Measurements from ENCODE around the gene NT5E.

Gene NT5E

DNA sequence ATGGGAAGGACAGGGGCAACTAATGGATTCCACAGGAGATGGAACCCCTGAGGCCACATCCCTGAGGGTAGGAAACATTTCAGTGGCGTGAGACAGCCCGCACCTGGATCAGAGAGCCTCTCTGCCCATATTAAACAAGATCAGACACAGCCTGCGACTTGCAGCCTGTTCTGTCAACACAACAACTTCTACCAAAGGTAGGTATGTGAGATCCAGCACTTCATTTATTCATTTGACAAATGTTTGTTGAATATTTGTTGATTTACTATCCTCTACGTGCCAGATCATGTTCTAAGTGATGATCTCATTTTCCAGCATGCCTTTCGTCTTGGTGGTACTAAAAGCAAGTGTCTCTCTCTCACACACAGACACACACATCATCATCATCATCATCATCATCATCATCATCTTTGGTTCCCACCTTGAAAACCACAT, 43.2 kb upstream of the NT5E start:
- Histone ChIP-seq H3K9ac (ENCODE audit: low read depth, low read length) (peak overlapping the region; percentile 84), H3K9me3 (replicated peaks; ENCODE audit: low read length) (no peaks in the 10 kb centered on the region), H3K27me3 (ENCODE audit: control insufficient read depth, insufficient read depth, low read length) (no peaks in the 10 kb centered on the region), H3K4me1 (ENCODE audit: control insufficient read depth, insufficient read depth, low read length) (peaks cover 53% of the 10 kb centered on the region), H3K36me3 (ENCODE audit: insufficient read depth, low read length) (no peaks in the 10 kb centered on the region), H3K4me2 (ENCODE audit: low read length) (no peak overlapping the region), H3K4me3 (ENCODE audit: low read length) (no peak overlapping the region)

DNA sequence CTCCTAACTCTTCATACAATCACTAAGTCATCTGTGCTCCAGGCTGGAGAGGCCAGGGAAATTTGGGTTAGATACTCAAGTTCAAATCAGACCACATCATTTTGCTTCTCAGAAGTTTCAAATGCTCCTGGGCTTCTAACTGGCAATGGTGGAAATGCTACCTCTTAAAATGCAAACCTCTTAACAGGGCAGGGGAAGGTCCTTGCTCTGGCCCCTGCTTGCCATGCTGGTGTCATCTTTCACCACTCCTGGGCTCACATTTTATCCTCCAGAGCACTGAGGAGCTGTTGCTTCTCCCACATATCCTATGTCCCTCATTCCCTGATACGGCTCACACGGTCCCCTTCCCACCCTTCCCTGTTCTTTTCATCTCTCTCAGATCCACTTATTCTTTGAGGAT, 41.8 kb upstream of the NT5E start:
- H3K4me3 ChIP-seq (ENCODE audit: low read length), result no peak overlapping the region
- no peak overlapping the region for H3K4me2 ChIP-seq (ENCODE audit: low read length)
- no peaks in the 10 kb centered on the region for H3K36me3 ChIP-seq (ENCODE audit: insufficient read depth, low read length)
- H3K27me3 ChIP-seq (ENCODE audit: control insufficient read depth, insufficient read depth, low read length), result no peaks in the 10 kb centered on the region
- no peak overlapping the region for H3K9ac ChIP-seq (ENCODE audit: low read depth, low read length)
- H3K9me3 ChIP-seq (replicated peaks; ENCODE audit: low read length), result no peaks in the 10 kb centered on the region
- H3K4me1 ChIP-seq (ENCODE audit: control insufficient read depth, insufficient read depth, low read length), result peaks cover 40% of the 10 kb centered on the region

DNA sequence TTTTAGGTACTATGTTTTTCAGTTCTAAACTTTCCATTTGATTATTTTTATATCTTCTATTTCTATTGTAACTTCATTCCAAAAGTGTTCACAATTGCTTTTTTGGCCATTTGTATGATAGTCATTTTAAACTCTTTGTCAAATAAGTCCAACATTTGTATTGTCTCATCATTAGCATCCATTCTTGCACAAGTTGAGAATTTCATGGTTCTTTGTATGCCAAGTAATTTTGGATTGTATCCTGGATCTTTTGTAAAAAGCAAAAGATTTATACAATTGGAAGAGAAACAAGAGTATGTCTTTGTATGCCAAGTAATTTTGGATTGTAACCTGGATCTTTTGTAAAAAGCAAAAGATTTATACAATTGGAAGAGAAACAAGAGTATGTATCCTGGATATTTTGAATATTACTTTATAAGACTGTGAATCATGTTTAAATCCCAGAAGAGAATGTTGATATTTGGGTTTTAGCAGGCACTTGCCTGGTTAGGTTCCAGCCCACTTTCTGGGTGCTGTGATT, 36.9 kb upstream of the NT5E start:
- no peaks in the 10 kb centered on the region for H3K9me3 ChIP-seq (replicated peaks; ENCODE audit: low read length)
- peaks cover 15% of the 10 kb centered on the region for H3K4me1 ChIP-seq (ENCODE audit: control insufficient read depth, insufficient read depth, low read length)
- H3K4me3 ChIP-seq (ENCODE audit: low read length), result no peak overlapping the region
- no peaks in the 10 kb centered on the region for H3K27me3 ChIP-seq (ENCODE audit: control insufficient read depth, insufficient read depth, low read length)
- no peaks in the 10 kb centered on the region for H3K36me3 ChIP-seq (ENCODE audit: insufficient read depth, low read length)
- H3K9ac ChIP-seq (ENCODE audit: low read depth, low read length), result no peak overlapping the region
- H3K4me2 ChIP-seq (ENCODE audit: low read length), result no peak overlapping the region

DNA sequence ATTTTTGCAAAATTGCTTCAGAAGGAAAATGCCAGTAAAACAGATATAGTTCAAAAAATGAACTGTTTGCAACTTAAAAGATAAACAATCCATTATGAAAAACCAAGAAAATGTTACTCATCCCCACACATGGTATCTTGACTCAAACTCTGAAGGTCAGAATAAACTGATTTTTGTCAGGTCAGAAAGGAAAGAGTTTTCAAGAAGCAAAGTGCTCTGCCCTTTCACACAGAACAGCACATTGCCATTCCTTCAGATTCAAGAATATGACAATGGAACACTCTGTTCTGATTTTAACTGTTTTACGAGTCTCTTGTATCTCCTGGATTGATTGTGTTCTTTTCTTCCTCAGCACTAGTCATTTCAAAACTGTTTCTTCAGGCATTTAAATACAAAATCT, 33.8 kb upstream of the NT5E start:
- no peaks in the 10 kb centered on the region for H3K36me3 ChIP-seq (ENCODE audit: insufficient read depth, low read length)
- H3K4me1 ChIP-seq (ENCODE audit: control insufficient read depth, insufficient read depth, low read length), result peaks cover 43% of the 10 kb centered on the region
- peak overlapping the region; percentile 4 for H3K4me2 ChIP-seq (ENCODE audit: low read length)
- H3K27me3 ChIP-seq (ENCODE audit: control insufficient read depth, insufficient read depth, low read length), result no peaks in the 10 kb centered on the region
- no peak overlapping the region for H3K4me3 ChIP-seq (ENCODE audit: low read length)
- peak overlapping the region; percentile 8 for H3K9ac ChIP-seq (ENCODE audit: low read depth, low read length)
- H3K9me3 ChIP-seq (replicated peaks; ENCODE audit: low read length), result no peaks in the 10 kb centered on the region

DNA sequence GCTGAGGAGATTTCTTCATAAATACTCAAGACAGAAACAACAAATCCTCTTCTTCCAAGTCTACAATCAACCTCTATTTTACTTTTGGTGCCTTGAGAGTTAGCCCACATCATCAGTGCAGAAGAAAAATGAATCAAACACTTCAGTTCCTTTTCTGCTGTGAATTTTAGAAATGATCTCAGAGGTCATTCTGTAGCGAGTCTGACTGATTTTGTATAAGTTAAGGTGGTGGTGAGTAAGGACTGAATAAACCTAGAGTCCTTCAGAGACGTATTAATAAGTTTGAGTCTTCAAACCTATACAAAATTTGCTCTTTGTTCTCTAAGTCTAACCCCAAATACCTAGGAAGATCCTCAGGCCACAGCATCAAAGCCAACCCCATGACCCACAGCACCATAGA, 33.1 kb upstream of the NT5E start:
- Histone ChIP-seq H3K4me1 (ENCODE audit: control insufficient read depth, insufficient read depth, low read length) (peaks cover 50% of the 10 kb centered on the region), H3K9me3 (replicated peaks; ENCODE audit: low read length) (no peaks in the 10 kb centered on the region), H3K27me3 (ENCODE audit: control insufficient read depth, insufficient read depth, low read length) (no peaks in the 10 kb centered on the region), H3K4me2 (ENCODE audit: low read length) (no peak overlapping the region), H3K4me3 (ENCODE audit: low read length) (no peak overlapping the region), H3K36me3 (ENCODE audit: insufficient read depth, low read length) (no peaks in the 10 kb centered on the region), H3K9ac (ENCODE audit: low read depth, low read length) (peak overlapping the region; percentile 8)

DNA sequence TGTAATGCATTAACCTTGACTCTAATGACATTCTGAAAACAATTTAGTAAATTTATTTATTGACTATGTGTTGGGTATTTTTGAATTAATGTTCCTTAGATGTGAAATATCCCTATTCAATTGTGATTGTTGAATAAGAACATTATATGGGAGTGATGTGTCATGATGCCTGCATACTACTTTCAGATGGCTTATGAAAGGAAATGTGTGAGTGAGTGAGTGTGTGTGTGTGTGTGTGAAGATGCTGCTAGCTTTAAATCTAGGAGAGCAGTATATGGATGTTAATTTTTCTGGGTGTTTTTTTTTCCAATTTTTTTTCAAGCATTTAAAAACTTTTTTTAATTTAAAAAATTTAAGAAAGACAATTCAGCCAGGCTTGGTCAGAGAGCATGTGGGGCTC, 32.5 kb upstream of the NT5E start:
- H3K4me2 ChIP-seq (ENCODE audit: low read length), result no peak overlapping the region
- no peak overlapping the region for H3K4me3 ChIP-seq (ENCODE audit: low read length)
- no peak overlapping the region for H3K9ac ChIP-seq (ENCODE audit: low read depth, low read length)
- H3K36me3 ChIP-seq (ENCODE audit: insufficient read depth, low read length), result no peaks in the 10 kb centered on the region
- H3K4me1 ChIP-seq (ENCODE audit: control insufficient read depth, insufficient read depth, low read length), result peaks cover 56% of the 10 kb centered on the region
- H3K9me3 ChIP-seq (replicated peaks; ENCODE audit: low read length), result no peaks in the 10 kb centered on the region
- no peaks in the 10 kb centered on the region for H3K27me3 ChIP-seq (ENCODE audit: control insufficient read depth, insufficient read depth, low read length)

DNA sequence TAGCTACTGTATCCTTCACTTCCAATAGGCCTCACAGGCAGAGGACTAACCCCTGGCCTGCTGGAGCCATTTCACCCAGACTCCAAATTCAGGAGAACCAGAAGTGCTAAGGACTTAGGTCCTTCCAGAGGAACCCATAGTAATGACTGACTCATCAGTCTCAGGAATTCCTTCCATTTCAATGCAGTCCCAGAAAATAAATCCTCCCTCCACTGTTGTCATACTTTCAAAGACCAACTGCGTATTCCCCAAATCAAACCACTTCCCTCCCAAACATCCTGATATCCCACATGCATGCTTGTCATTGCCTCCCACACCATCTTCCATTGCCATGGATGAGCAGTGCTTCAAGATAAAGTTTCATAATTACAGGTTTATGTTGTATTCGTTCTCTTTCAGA, 31.8 kb upstream of the NT5E start:
- Histone ChIP-seq H3K4me3 (ENCODE audit: low read length) (no peak overlapping the region), H3K9me3 (replicated peaks; ENCODE audit: low read length) (no peaks in the 10 kb centered on the region), H3K27me3 (ENCODE audit: control insufficient read depth, insufficient read depth, low read length) (no peaks in the 10 kb centered on the region), H3K9ac (ENCODE audit: low read depth, low read length) (no peak overlapping the region), H3K36me3 (ENCODE audit: insufficient read depth, low read length) (no peaks in the 10 kb centered on the region), H3K4me2 (ENCODE audit: low read length) (peak overlapping the region; percentile 3), H3K4me1 (ENCODE audit: control insufficient read depth, insufficient read depth, low read length) (peaks cover 63% of the 10 kb centered on the region)

DNA sequence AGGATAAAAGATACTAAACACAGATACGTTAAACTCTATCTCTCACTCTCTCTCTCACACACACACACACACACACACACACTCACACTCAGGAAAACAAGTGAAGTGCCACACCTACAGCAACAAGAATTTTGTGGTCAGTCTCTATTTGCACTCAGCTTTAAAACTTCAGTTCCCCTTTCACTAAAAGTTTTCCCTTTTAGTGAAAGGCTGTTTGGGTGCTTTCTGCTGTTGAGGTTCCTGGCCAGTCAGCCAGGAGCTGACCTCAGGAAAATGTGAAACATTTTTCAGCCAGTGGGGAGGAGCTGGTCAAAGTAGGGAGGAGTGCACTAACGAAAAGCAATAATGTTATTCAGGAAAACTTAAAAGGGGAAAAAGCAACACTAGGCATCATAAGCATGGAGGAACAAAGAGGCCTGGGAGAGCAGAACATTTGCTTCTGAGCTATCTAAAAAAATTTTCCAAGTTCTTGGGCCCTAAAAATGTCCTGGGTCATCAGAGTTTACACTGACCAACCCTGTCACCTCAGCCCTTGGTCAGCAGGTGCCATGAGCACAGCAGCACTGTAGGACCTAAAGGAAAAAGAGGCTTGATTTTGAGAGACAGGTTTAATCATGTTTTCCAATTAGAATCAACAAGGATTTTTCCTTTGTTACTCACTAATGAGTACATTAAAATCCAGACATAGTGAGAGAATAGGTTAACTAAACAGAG, 30.7 kb upstream of the NT5E start:
- H3K36me3 ChIP-seq (ENCODE audit: insufficient read depth, low read length), result no peaks in the 10 kb centered on the region
- no peak overlapping the region for H3K4me2 ChIP-seq (ENCODE audit: low read length)
- peaks cover 63% of the 10 kb centered on the region for H3K4me1 ChIP-seq (ENCODE audit: control insufficient read depth, insufficient read depth, low read length)
- no peak overlapping the region for H3K4me3 ChIP-seq (ENCODE audit: low read length)
- H3K9me3 ChIP-seq (replicated peaks; ENCODE audit: low read length), result no peaks in the 10 kb centered on the region
- H3K9ac ChIP-seq (ENCODE audit: low read depth, low read length), result no peak overlapping the region
- H3K27me3 ChIP-seq (ENCODE audit: control insufficient read depth, insufficient read depth, low read length), result no peaks in the 10 kb centered on the region

DNA sequence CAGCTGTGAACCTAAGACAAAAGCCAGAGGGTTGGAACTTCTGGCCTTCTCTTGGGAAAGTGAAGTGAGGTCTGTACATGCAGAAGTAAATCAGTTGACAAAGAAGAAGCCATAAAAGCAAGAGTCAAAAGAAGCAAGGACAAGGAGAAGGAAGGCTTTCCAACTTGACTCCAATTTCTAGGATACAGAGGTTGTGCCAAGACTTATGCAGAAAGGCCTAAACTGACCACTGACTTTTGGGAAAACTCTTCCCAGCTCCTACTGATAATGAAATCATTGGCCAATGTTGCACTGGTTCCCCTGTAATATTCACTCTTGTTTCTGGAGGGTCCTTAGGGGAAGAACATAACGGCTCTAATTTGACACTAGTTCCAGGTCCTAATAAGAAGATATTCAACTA, 29.3 kb upstream of the NT5E start:
- Histone ChIP-seq H3K4me1 (ENCODE audit: control insufficient read depth, insufficient read depth, low read length) (peaks cover 63% of the 10 kb centered on the region), H3K36me3 (ENCODE audit: insufficient read depth, low read length) (no peaks in the 10 kb centered on the region), H3K9me3 (replicated peaks; ENCODE audit: low read length) (no peaks in the 10 kb centered on the region), H3K9ac (ENCODE audit: low read depth, low read length) (no peak overlapping the region), H3K4me3 (ENCODE audit: low read length) (no peak overlapping the region), H3K27me3 (ENCODE audit: control insufficient read depth, insufficient read depth, low read length) (no peaks in the 10 kb centered on the region), H3K4me2 (ENCODE audit: low read length) (no peak overlapping the region)

DNA sequence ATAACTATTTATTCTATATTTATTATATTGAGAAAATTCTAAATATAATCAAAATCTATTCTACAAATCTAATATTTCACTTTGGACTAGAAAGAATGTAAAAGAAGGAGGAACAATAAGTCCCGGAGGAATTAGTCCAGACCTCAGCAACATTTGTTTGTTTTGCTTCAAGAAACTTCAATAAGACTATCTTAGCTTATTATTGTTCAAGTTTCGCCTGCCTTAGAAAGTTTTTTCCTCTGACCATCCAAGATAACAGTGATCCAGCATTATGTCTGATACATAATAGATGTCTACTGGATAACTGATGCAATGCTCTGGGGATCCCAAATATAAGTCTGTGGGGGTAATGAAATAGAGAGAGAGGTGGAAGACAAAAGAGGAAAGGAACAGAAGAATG, 28.7 kb upstream of the NT5E start:
- Histone ChIP-seq H3K4me2 (ENCODE audit: low read length) (no peak overlapping the region), H3K4me3 (ENCODE audit: low read length) (no peak overlapping the region), H3K4me1 (ENCODE audit: control insufficient read depth, insufficient read depth, low read length) (peaks cover 58% of the 10 kb centered on the region), H3K9me3 (replicated peaks; ENCODE audit: low read length) (no peaks in the 10 kb centered on the region), H3K9ac (ENCODE audit: low read depth, low read length) (peak overlapping the region; percentile 31), H3K27me3 (ENCODE audit: control insufficient read depth, insufficient read depth, low read length) (no peaks in the 10 kb centered on the region), H3K36me3 (ENCODE audit: insufficient read depth, low read length) (no peaks in the 10 kb centered on the region)

DNA sequence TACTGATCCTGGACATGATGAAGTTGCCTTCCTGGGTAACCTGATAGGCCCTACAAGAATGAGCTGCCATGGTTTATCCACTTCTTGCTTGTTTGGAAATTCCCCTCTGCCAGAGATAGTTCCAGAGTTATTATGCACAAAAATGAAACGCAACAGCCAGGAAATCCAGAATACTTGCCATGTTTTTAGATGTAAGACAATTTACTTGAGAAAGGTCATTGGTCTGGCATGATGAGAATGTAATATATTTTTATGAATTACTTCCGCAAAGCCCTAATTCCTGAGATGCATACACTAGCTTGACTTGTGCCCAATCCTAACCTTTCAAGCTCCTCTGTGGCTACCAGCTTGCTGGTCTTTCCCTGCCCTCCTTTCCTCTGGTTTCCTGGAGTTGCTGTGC, 27.9 kb upstream of the NT5E start:
- Histone ChIP-seq H3K27me3 (ENCODE audit: control insufficient read depth, insufficient read depth, low read length) (no peaks in the 10 kb centered on the region), H3K4me3 (ENCODE audit: low read length) (no peak overlapping the region), H3K4me1 (ENCODE audit: control insufficient read depth, insufficient read depth, low read length) (peaks cover 51% of the 10 kb centered on the region)

DNA sequence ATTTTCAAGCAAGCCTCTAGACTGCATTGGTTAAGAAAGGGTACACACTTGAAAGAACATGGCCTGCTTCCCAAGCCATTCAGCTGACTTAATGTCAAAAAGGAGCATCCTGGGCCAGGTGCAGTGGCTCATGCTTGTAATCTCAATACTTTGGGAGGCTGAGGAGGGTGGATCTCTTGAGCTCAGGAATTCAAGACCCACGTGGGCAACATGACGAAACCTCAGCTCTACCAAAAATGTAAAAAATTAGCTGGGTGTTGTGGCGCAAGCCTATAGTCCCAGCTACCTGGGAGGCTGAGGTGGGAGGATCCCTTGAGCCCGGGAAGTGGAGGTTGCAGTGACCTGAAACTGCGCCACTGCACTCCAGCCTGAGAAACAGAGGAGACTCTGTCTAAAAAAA, 26.9 kb upstream of the NT5E start:
- Histone ChIP-seq H3K27me3 (ENCODE audit: control insufficient read depth, insufficient read depth, low read length) (no peaks in the 10 kb centered on the region), H3K4me1 (ENCODE audit: control insufficient read depth, insufficient read depth, low read length) (peaks cover 48% of the 10 kb centered on the region), H3K9ac (ENCODE audit: low read depth, low read length) (no peak overlapping the region), H3K4me2 (ENCODE audit: low read length) (no peak overlapping the region), H3K4me3 (ENCODE audit: low read length) (no peak overlapping the region), H3K9me3 (replicated peaks; ENCODE audit: low read length) (no peaks in the 10 kb centered on the region), H3K36me3 (ENCODE audit: insufficient read depth, low read length) (no peaks in the 10 kb centered on the region)

More for the DNA sequence above, 27.9 kb upstream of the NT5E start:
- no peaks in the 10 kb centered on the region for H3K36me3 ChIP-seq (ENCODE audit: insufficient read depth, low read length)
- H3K9ac ChIP-seq (ENCODE audit: low read depth, low read length), result no peak overlapping the region
- no peaks in the 10 kb centered on the region for H3K9me3 ChIP-seq (replicated peaks; ENCODE audit: low read length)
- peak overlapping the region; percentile 37 for H3K4me2 ChIP-seq (ENCODE audit: low read length)

All from skeletal muscle satellite cell (primary cell).